H9 (cell line): ENCODE results near the gene GUCA1C. TPM values are rescaled to one million over a fixed set of nuclear protein-coding genes. Genes with fewer than 3 reads are reported as not detected.

ENCODE experiments used
- DNase-seq: peaks from one replicate; pipeline ENCODE4 v3.0.0-alpha.2; 2017
- H2AFZ ChIP-seq: one replicate; pipeline ENCODE4 v1.6.1; 2013; ENCODE audit warnings: mild to moderate bottlenecking, low read length, control low read depth, moderate library complexity
- H2AK5ac ChIP-seq: 2 replicates; pipeline ENCODE4 v1.6.1; 2013; ENCODE audit warnings: low read length, control low read depth, mixed read lengths; ENCODE audit not compliant: insufficient read length
- H2BK120ac ChIP-seq: one replicate; pipeline ENCODE4 v1.6.1; 2013; ENCODE audit warnings: low read depth, mild to moderate bottlenecking, low read length, control low read depth, inconsistent platforms; ENCODE audit not compliant: poor library complexity, severe bottlenecking
- H2BK12ac ChIP-seq: 2 replicates; pipeline ENCODE4 v1.6.1; 2013; ENCODE audit warnings: low read length, control low read depth, mixed read lengths, low read depth; ENCODE audit not compliant: insufficient read length
- H2BK15ac ChIP-seq: 2 replicates; pipeline ENCODE4 v1.6.1; 2013; ENCODE audit warnings: low read depth, low read length, control low read depth
- H2BK20ac ChIP-seq: one replicate; pipeline ENCODE4 v1.6.1; 2013; ENCODE audit warnings: low read depth, mild to moderate bottlenecking, low read length, control low read depth, inconsistent platforms; ENCODE audit not compliant: poor library complexity, severe bottlenecking
- H2BK5ac ChIP-seq: 2 replicates; pipeline ENCODE4 v1.6.1; 2013; ENCODE audit warnings: low read length, control low read depth, mixed read lengths; ENCODE audit not compliant: insufficient read length
- H3K14ac ChIP-seq: 2 replicates; pipeline ENCODE4 v1.6.1; 2013; ENCODE audit warnings: low read length, control low read depth; ENCODE audit not compliant: insufficient read depth
- H3K18ac ChIP-seq: 2 replicates; pipeline ENCODE4 v1.6.1; 2013; ENCODE audit warnings: low read depth, mild to moderate bottlenecking, mixed read lengths, low read length, control low read depth; ENCODE audit not compliant: insufficient read length
- H3K23ac ChIP-seq: 2 replicates; pipeline ENCODE4 v1.6.1; 2013; ENCODE audit warnings: low read length, control low read depth, mixed read lengths, low read depth; ENCODE audit not compliant: insufficient read length
- H3K23me2 ChIP-seq: 2 replicates; pipeline ENCODE4 v1.6.1; 2013; ENCODE audit warnings: low read depth, mild to moderate bottlenecking, mixed read lengths, low read length, control low read depth; ENCODE audit not compliant: insufficient read length, poor library complexity, severe bottlenecking
- H3K27ac ChIP-seq: 2 replicates; pipeline ENCODE4 v1.5.1; 2013; ENCODE audit warnings: low read length, control low read depth, mixed read lengths, low read depth; ENCODE audit not compliant: insufficient read length
- H3K27me3 ChIP-seq: 2 replicates; pipeline ENCODE4 v1.6.1; 2013; ENCODE audit warnings: low read length, control low read depth, inconsistent platforms; ENCODE audit not compliant: insufficient read depth
- H3K4ac ChIP-seq: 2 replicates; pipeline ENCODE4 v1.6.1; 2013; ENCODE audit warnings: low read depth, mild to moderate bottlenecking, control low read depth, inconsistent platforms, low read length, moderate library complexity
- H3K4me1 ChIP-seq: 2 replicates; pipeline ENCODE4 v1.6.1; 2013; ENCODE audit warnings: low read length, control low read depth, inconsistent platforms; ENCODE audit not compliant: insufficient read depth
- H3K4me2 ChIP-seq: 2 replicates; pipeline ENCODE4 v1.6.1; 2013; ENCODE audit warnings: low read length, control low read depth, mixed read lengths; ENCODE audit not compliant: insufficient read length, insufficient read depth
- H3K56ac ChIP-seq: 2 replicates; pipeline ENCODE4 v1.6.1; 2013; ENCODE audit warnings: low read depth, mild to moderate bottlenecking, mixed read lengths, low read length, control low read depth; ENCODE audit not compliant: insufficient read length
- H3K79me1 ChIP-seq: 2 replicates; pipeline ENCODE4 v1.6.1; 2013; ENCODE audit warnings: low read depth, mild to moderate bottlenecking, moderate library complexity, low read length, control low read depth, inconsistent platforms; ENCODE audit not compliant: insufficient read depth, poor library complexity, severe bottlenecking
- H3K79me2 ChIP-seq: 2 replicates; pipeline ENCODE4 v1.6.1; 2013; ENCODE audit warnings: low read length, control low read depth, inconsistent platforms; ENCODE audit not compliant: insufficient read depth
- H3K9ac ChIP-seq: 2 replicates; pipeline ENCODE4 v1.6.1; 2013; ENCODE audit warnings: low read length, control low read depth, mixed read lengths; ENCODE audit not compliant: insufficient read length; ENCODE audit errors: extremely low read depth
- H3K9me3 ChIP-seq: one replicate; pipeline ENCODE4 v1.6.1; 2013; ENCODE audit warnings: low read depth, low read length, inconsistent platforms; ENCODE audit not compliant: control insufficient read depth
- H3T11ph ChIP-seq: one replicate; pipeline ENCODE4 v1.6.1; 2013; ENCODE audit warnings: mild to moderate bottlenecking, low read length, control low read depth, inconsistent platforms
- H4K20me1 ChIP-seq: one replicate; pipeline ENCODE4 v1.6.1; 2013; ENCODE audit not compliant: control insufficient read depth, insufficient read length, insufficient read depth
- H4K5ac ChIP-seq: 2 replicates; pipeline ENCODE4 v1.6.1; 2013; ENCODE audit warnings: low read depth, mild to moderate bottlenecking, mixed read lengths, low read length, control low read depth; ENCODE audit not compliant: insufficient read length
- H4K8ac ChIP-seq: replicated peaks from 2 replicates; pipeline ENCODE4 v1.6.1; 2013; ENCODE audit warnings: low read length, control low read depth, mixed read lengths, low read depth; ENCODE audit not compliant: insufficient read length
- H4K91ac ChIP-seq: 2 replicates; pipeline ENCODE4 v1.6.1; 2013; ENCODE audit warnings: low read depth, mild to moderate bottlenecking, moderate library complexity, mixed read lengths, low read length, control low read depth; ENCODE audit not compliant: insufficient read length
- H3K27ac Mint-ChIP-seq, 3 experiments: 2 replicates in 2 of 3; 3 replicates in 1 of 3; pipeline ENCODE4 v1.8.0; 2020 to 2021; ENCODE audit warnings: mixed read lengths in 3 of 3, mild to moderate bottlenecking in 1 of 3, moderate library complexity in 1 of 3
- H3K27me3 Mint-ChIP-seq: 2 replicates; pipeline ENCODE4 v1.8.0; 2021; ENCODE audit warnings: low read depth, mild to moderate bottlenecking, moderate library complexity, mixed read lengths
- H3K36me3 Mint-ChIP-seq, 3 experiments: 2 replicates in 2 of 3; 3 replicates in 1 of 3; pipeline ENCODE4 v1.8.0; 2020 to 2021; ENCODE audit warnings: low read depth in 3 of 3, mixed read lengths in 3 of 3; ENCODE audit not compliant: insufficient read depth in 1 of 3
- H3K4me1 Mint-ChIP-seq, 2 experiments: 2 replicates each; pipeline ENCODE4 v1.8.0; 2020; ENCODE audit warnings: mixed read lengths in 2 of 2
- H3K4me3 Mint-ChIP-seq, 2 experiments: 2 replicates in 1 of 2; 3 replicates in 1 of 2; pipeline ENCODE4 v1.8.0; 2020 to 2021; ENCODE audit warnings: mild to moderate bottlenecking in 2 of 2, mixed read lengths in 2 of 2, moderate library complexity in 1 of 2
- H3K9me3 Mint-ChIP-seq, 2 experiments: 2 replicates in 1 of 2; 3 replicates in 1 of 2; pipeline ENCODE4 v1.8.0; 2020; ENCODE audit warnings: mild to moderate bottlenecking in 2 of 2, mixed read lengths in 2 of 2, moderate library complexity in 1 of 2
- WGBS: extraction: QIAGEN DNeasy Blood & Tissue Kit; methylation state at CpG from one replicate; pipeline ENCODE4 v1.1.7; 2013; ENCODE audit warnings: missing lambda C conversion rate, low lambda C conversion rate, mixed read lengths; ENCODE audit not compliant: insufficient read length; ENCODE audit errors: extremely low coverage; 5-methylcytosine and 5-hydroxymethylcytosine counted together
- total RNA-seq: library from RNA; stranded (reverse); gene quantifications from 2 replicates; pipeline ENCODE4 v1.2.1, GENCODE V29; 2021
- TF ChIP-seq, protein P1 (sequence below): fragments of 200-600 bp; sonication (generic); conservative IDR thresholded peaks from 3 replicates; pipeline ENCODE4 v1.8.0; 2021; ENCODE audit warnings: antibody characterized with exemption, mild to moderate bottlenecking

The GUCA1C gene
- total RNA-seq, 1 experiment from 2014 or later = not detected

DNA sequence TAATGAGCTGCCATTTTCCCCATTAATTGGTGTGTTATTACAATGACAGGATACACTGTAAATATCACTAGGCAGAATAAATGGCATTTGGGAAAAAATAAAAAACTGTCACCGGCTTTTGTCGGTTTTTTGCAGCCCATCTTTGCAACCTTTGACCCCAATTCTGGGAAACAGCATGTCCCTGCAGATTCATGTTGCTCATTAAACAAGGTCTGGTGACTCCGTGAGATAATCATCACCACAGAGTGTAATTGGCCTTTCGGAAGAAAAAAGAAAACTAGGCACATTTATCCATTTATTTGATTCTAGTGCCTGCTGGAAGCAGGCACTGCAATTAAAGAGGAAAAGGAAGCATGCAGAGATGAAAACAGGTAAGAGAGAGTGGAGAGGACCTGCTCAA lies 66.6 kb downstream of the GUCA1C start:
- Mint-ChIP-seq H3K4me1 (peaks cover 10 to 13% of the 10 kb centered on the region in 2 experiments), H3K36me3 (no peaks in the 10 kb centered on the region), H3K4me3 (no peak overlapping the region), H3K27ac (no peak overlapping the region), H3K27me3 (no peaks in the 10 kb centered on the region), H3K9me3 (no peaks in the 10 kb centered on the region)
- H3K9me3 ChIP-seq = no peaks in the 10 kb centered on the region
- H3K23ac ChIP-seq = no peak overlapping the region
- no peak overlapping the region for H3K18ac ChIP-seq
- no peak overlapping the region for H3K9ac ChIP-seq
- no CpG with 5 or more reads among the region's 4 CpGs for WGBS
- no peak overlapping the region for H2BK20ac ChIP-seq
- H3K27ac ChIP-seq = no peak overlapping the region
- no peak overlapping the region for H4K5ac ChIP-seq
- H3K56ac ChIP-seq = no peak overlapping the region
- H3K4ac ChIP-seq = no peak overlapping the region
- no peak overlapping the region for H2BK12ac ChIP-seq
- H3K4me2 ChIP-seq = no peak overlapping the region
- H2AK5ac ChIP-seq = no peak overlapping the region
- TF ChIP-seq, protein P1, sequence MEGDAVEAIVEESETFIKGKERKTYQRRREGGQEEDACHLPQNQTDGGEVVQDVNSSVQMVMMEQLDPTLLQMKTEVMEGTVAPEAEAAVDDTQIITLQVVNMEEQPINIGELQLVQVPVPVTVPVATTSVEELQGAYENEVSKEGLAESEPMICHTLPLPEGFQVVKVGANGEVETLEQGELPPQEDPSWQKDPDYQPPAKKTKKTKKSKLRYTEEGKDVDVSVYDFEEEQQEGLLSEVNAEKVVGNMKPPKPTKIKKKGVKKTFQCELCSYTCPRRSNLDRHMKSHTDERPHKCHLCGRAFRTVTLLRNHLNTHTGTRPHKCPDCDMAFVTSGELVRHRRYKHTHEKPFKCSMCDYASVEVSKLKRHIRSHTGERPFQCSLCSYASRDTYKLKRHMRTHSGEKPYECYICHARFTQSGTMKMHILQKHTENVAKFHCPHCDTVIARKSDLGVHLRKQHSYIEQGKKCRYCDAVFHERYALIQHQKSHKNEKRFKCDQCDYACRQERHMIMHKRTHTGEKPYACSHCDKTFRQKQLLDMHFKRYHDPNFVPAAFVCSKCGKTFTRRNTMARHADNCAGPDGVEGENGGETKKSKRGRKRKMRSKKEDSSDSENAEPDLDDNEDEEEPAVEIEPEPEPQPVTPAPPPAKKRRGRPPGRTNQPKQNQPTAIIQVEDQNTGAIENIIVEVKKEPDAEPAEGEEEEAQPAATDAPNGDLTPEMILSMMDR = no peak
- H2BK15ac ChIP-seq = no peak overlapping the region
- H4K91ac ChIP-seq = no peak overlapping the region
- no peaks in the 10 kb centered on the region for H3K79me2 ChIP-seq
- no peaks in the 10 kb centered on the region for H3K23me2 ChIP-seq
- no peak overlapping the region for H3K14ac ChIP-seq
- no peak overlapping the region for H2BK5ac ChIP-seq
- H4K8ac ChIP-seq = no peak overlapping the region
- peaks cover 3% of the 10 kb centered on the region for H3K4me1 ChIP-seq
- no peak overlapping the region for H2BK120ac ChIP-seq
- H3K27me3 ChIP-seq = no peaks in the 10 kb centered on the region
- H3K79me1 ChIP-seq = no peaks in the 10 kb centered on the region
- no peak overlapping the region for H2AFZ ChIP-seq
- no peak overlapping the region for H3T11ph ChIP-seq
- H4K20me1 ChIP-seq = no peaks in the 10 kb centered on the region
- no peak for DNase-seq
